ENCODE data around the gene PDLIM4.

Gene PDLIM4

GRCh38 chr5:132229236-132229635 is 28.3 kb upstream of the PDLIM4 start:
- H2AK5ac ChIP-seq (ENCODE audit: low read length): no peak overlapping the region
- no peak overlapping the region for H3K56ac ChIP-seq (ENCODE audit: low read length)
- H3K27me3 ChIP-seq (ENCODE audit: insufficient read depth, low read length, poor library complexity): no peaks in the 10 kb centered on the region
- H3K18ac ChIP-seq (ENCODE audit: low read length): no peak overlapping the region
- no peak overlapping the region for H3K4me3 ChIP-seq (ENCODE audit: low read length)
- H2BK5ac ChIP-seq (ENCODE audit: low read length): no peak overlapping the region
- H3K79me1 ChIP-seq (ENCODE audit: low read length): no peaks in the 10 kb centered on the region
- no peak overlapping the region for H3K9ac ChIP-seq (ENCODE audit: low read length)
- H3K4me2 ChIP-seq (ENCODE audit: low read length): no peak overlapping the region
- H4K8ac ChIP-seq (ENCODE audit: low read depth, low read length): no peak overlapping the region
- no peak overlapping the region for H2BK120ac ChIP-seq (ENCODE audit: low read depth, low read length)
- H3K4me1 ChIP-seq (ENCODE audit: control insufficient read depth, low read depth, low read length): peaks cover 2% of the 10 kb centered on the region
- no peaks in the 10 kb centered on the region for H3K79me2 ChIP-seq (ENCODE audit: control insufficient read depth, insufficient read depth, low read length)
- no peak overlapping the region for H3K27ac ChIP-seq (ENCODE audit: low read depth, low read length)
- no peak overlapping the region for H2BK15ac ChIP-seq (replicated peaks; ENCODE audit: low read depth)
- H4K5ac ChIP-seq (ENCODE audit: low read length): no peak overlapping the region
- H3K4ac ChIP-seq (ENCODE audit: low read depth, low read length): no peak overlapping the region
- DNase-seq: no peak
- H3K23ac ChIP-seq (ENCODE audit: low read length): no peak overlapping the region
- WGBS (ENCODE audit: extremely low coverage, insufficient coverage, low lambda C conversion rate): no CpG with 5 or more reads among the region's 5 CpGs
- no peaks in the 10 kb centered on the region for H3K36me3 ChIP-seq (ENCODE audit: control insufficient read depth, insufficient read depth, low read length)

GRCh38 chr5:132230871-132231270 is 26.6 kb upstream of the PDLIM4 start:
- Histone ChIP-seq H3K4ac (ENCODE audit: low read depth, low read length) (no peak overlapping the region), H3K36me3 (ENCODE audit: control insufficient read depth, insufficient read depth, low read length) (no peaks in the 10 kb centered on the region), H3K4me3 (ENCODE audit: low read length) (no peak overlapping the region), H3K27me3 (ENCODE audit: insufficient read depth, low read length, poor library complexity) (no peaks in the 10 kb centered on the region), H2BK15ac (replicated peaks; ENCODE audit: low read depth) (no peak overlapping the region), H3K23ac (ENCODE audit: low read length) (no peak overlapping the region), H3K18ac (ENCODE audit: low read length) (no peak overlapping the region), H3K4me2 (ENCODE audit: low read length) (no peak overlapping the region), H2BK120ac (ENCODE audit: low read depth, low read length) (no peak overlapping the region), H3K27ac (ENCODE audit: low read depth, low read length) (no peak overlapping the region), H2BK5ac (ENCODE audit: low read length) (no peak overlapping the region), H4K8ac (ENCODE audit: low read depth, low read length) (no peak overlapping the region), H4K5ac (ENCODE audit: low read length) (no peak overlapping the region), H3K9ac (ENCODE audit: low read length) (no peak overlapping the region), H3K56ac (ENCODE audit: low read length) (no peak overlapping the region), H3K79me1 (ENCODE audit: low read length) (no peaks in the 10 kb centered on the region), H2AK5ac (ENCODE audit: low read length) (no peak overlapping the region), H3K4me1 (ENCODE audit: control insufficient read depth, low read depth, low read length) (peaks cover 2% of the 10 kb centered on the region), H3K79me2 (ENCODE audit: control insufficient read depth, insufficient read depth, low read length) (no peaks in the 10 kb centered on the region)
- DNase-seq: no peak
- no CpG with 5 or more reads among the region's 9 CpGs for WGBS (ENCODE audit: extremely low coverage, insufficient coverage, low lambda C conversion rate)

DNA sequence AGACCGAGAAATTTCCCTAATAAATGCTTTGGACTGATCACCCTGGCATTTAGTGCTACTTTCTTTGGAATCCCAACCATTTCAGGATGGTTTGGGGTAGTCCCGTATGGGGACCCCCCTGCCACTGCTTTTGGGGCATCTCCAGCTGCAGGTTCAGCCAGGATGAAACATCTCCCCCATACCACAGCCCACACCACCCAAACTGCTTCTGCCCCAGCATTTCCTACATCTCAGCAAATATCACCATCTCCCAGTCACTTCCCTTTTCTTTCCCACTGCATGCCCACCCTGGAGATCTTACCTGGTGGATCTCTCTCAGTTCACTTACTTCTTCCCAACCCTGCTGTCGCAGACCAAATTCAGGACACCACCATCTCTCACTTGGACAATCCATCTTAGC is 25.0 kb upstream of the PDLIM4 start:
- Histone ChIP-seq H4K5ac (ENCODE audit: low read length) (no peak overlapping the region), H3K4ac (ENCODE audit: low read depth, low read length) (no peak overlapping the region), H3K27ac (ENCODE audit: low read depth, low read length) (no peak overlapping the region), H3K4me2 (ENCODE audit: low read length) (no peak overlapping the region), H3K27me3 (ENCODE audit: insufficient read depth, low read length, poor library complexity) (no peaks in the 10 kb centered on the region), H3K36me3 (ENCODE audit: control insufficient read depth, insufficient read depth, low read length) (no peaks in the 10 kb centered on the region), H4K8ac (ENCODE audit: low read depth, low read length) (no peak overlapping the region), H3K18ac (ENCODE audit: low read length) (no peak overlapping the region), H2AK5ac (ENCODE audit: low read length) (no peak overlapping the region), H3K79me2 (ENCODE audit: control insufficient read depth, insufficient read depth, low read length) (no peaks in the 10 kb centered on the region), H3K4me3 (ENCODE audit: low read length) (no peak overlapping the region), H3K56ac (ENCODE audit: low read length) (no peak overlapping the region), H3K4me1 (ENCODE audit: control insufficient read depth, low read depth, low read length) (no peaks in the 10 kb centered on the region), H2BK120ac (ENCODE audit: low read depth, low read length) (no peak overlapping the region), H2BK5ac (ENCODE audit: low read length) (no peak overlapping the region), H3K79me1 (ENCODE audit: low read length) (no peaks in the 10 kb centered on the region), H3K23ac (ENCODE audit: low read length) (no peak overlapping the region), H2BK15ac (replicated peaks; ENCODE audit: low read depth) (no peak overlapping the region), H3K9ac (ENCODE audit: low read length) (no peak overlapping the region)
- no CpG with 5 or more reads among the region's 3 CpGs for WGBS (ENCODE audit: extremely low coverage, insufficient coverage, low lambda C conversion rate)
- no peak for DNase-seq

DNA sequence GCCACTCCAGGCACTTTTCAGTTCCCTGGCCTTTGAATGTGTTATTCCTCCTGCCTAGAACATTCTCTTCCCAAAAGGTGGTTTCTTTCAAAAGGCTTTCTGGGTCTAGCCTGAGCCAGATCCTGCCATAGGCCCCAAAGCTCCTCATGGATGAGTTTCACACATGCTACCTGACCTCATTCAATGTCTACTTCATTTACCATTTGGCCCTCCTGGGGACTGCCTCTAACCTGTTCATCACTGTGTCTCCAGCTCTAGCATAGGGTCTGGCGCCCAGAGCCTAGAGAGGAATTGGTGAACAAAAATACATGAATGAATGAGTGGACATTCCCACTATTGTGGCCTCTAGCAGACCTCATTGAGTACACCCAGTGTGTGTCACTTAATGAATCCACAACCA is 24.4 kb upstream of the PDLIM4 start:
- Histone ChIP-seq H2AK5ac (ENCODE audit: low read length) (no peak overlapping the region), H3K79me2 (ENCODE audit: control insufficient read depth, insufficient read depth, low read length) (no peaks in the 10 kb centered on the region), H3K4me3 (ENCODE audit: low read length) (no peak overlapping the region), H3K27me3 (ENCODE audit: insufficient read depth, low read length, poor library complexity) (no peaks in the 10 kb centered on the region), H3K4me1 (ENCODE audit: control insufficient read depth, low read depth, low read length) (no peaks in the 10 kb centered on the region), H3K18ac (ENCODE audit: low read length) (no peak overlapping the region), H4K5ac (ENCODE audit: low read length) (no peak overlapping the region), H3K4me2 (ENCODE audit: low read length) (no peak overlapping the region), H3K23ac (ENCODE audit: low read length) (no peak overlapping the region), H2BK15ac (replicated peaks; ENCODE audit: low read depth) (no peak overlapping the region), H3K4ac (ENCODE audit: low read depth, low read length) (no peak overlapping the region), H3K56ac (ENCODE audit: low read length) (no peak overlapping the region), H3K36me3 (ENCODE audit: control insufficient read depth, insufficient read depth, low read length) (no peaks in the 10 kb centered on the region), H3K79me1 (ENCODE audit: low read length) (no peaks in the 10 kb centered on the region), H3K9ac (ENCODE audit: low read length) (no peak overlapping the region), H2BK5ac (ENCODE audit: low read length) (no peak overlapping the region), H4K8ac (ENCODE audit: low read depth, low read length) (no peak overlapping the region), H3K27ac (ENCODE audit: low read depth, low read length) (no peak overlapping the region), H2BK120ac (ENCODE audit: low read depth, low read length) (no peak overlapping the region)
- no peak for DNase-seq
- no CpG with 5 or more reads among the region's 1 CpG for WGBS (ENCODE audit: extremely low coverage, insufficient coverage, low lambda C conversion rate)

GRCh38 chr5:132233811-132234683 is 23.4 kb upstream of the PDLIM4 start:
- Histone ChIP-seq H2AK5ac (ENCODE audit: low read length) (no peak overlapping the region), H3K79me1 (ENCODE audit: low read length) (no peaks in the 10 kb centered on the region), H3K79me2 (ENCODE audit: control insufficient read depth, insufficient read depth, low read length) (no peaks in the 10 kb centered on the region)

GRCh38 chr5:132234684-132235062 is 22.8 kb upstream of the PDLIM4 start:
- Histone ChIP-seq H3K79me2 (ENCODE audit: control insufficient read depth, insufficient read depth, low read length) (no peaks in the 10 kb centered on the region), H2BK5ac (ENCODE audit: low read length) (no peak overlapping the region), H4K8ac (ENCODE audit: low read depth, low read length) (no peak overlapping the region), H3K9ac (ENCODE audit: low read length) (no peak overlapping the region), H2AK5ac (ENCODE audit: low read length) (no peak overlapping the region), H3K79me1 (ENCODE audit: low read length) (no peaks in the 10 kb centered on the region), H3K18ac (ENCODE audit: low read length) (no peak overlapping the region), H2BK120ac (ENCODE audit: low read depth, low read length) (no peak overlapping the region), H4K5ac (ENCODE audit: low read length) (no peak overlapping the region), H3K36me3 (ENCODE audit: control insufficient read depth, insufficient read depth, low read length) (no peaks in the 10 kb centered on the region), H3K27ac (ENCODE audit: low read depth, low read length) (no peak overlapping the region), H2BK15ac (replicated peaks; ENCODE audit: low read depth) (no peak overlapping the region), H3K23ac (ENCODE audit: low read length) (no peak overlapping the region), H3K27me3 (ENCODE audit: insufficient read depth, low read length, poor library complexity) (no peaks in the 10 kb centered on the region), H3K4me1 (ENCODE audit: control insufficient read depth, low read depth, low read length) (no peaks in the 10 kb centered on the region), H3K4me2 (ENCODE audit: low read length) (no peak overlapping the region), H3K4me3 (ENCODE audit: low read length) (no peak overlapping the region), H3K56ac (ENCODE audit: low read length) (no peak overlapping the region), H3K4ac (ENCODE audit: low read depth, low read length) (no peak overlapping the region)
- WGBS (ENCODE audit: extremely low coverage, insufficient coverage, low lambda C conversion rate): no CpG with 5 or more reads among the region's 2 CpGs
- DNase-seq: no peak

More at GRCh38 chr5:132233811-132234683, 23.4 kb upstream of the PDLIM4 start:
- no peak overlapping the region for H3K27ac ChIP-seq (ENCODE audit: low read depth, low read length)
- H4K5ac ChIP-seq (ENCODE audit: low read length): no peak overlapping the region
- no peaks in the 10 kb centered on the region for H3K4me1 ChIP-seq (ENCODE audit: control insufficient read depth, low read depth, low read length)
- H3K4ac ChIP-seq (ENCODE audit: low read depth, low read length): no peak overlapping the region
- H2BK5ac ChIP-seq (ENCODE audit: low read length): no peak overlapping the region
- H3K23ac ChIP-seq (ENCODE audit: low read length): no peak overlapping the region
- H2BK120ac ChIP-seq (ENCODE audit: low read depth, low read length): no peak overlapping the region
- no peak for DNase-seq
- no peak overlapping the region for H3K18ac ChIP-seq (ENCODE audit: low read length)
- no peak overlapping the region for H4K8ac ChIP-seq (ENCODE audit: low read depth, low read length)
- no peak overlapping the region for H3K4me2 ChIP-seq (ENCODE audit: low read length)
- WGBS (ENCODE audit: extremely low coverage, insufficient coverage, low lambda C conversion rate): no CpG with 5 or more reads among the region's 7 CpGs
- no peak overlapping the region for H3K56ac ChIP-seq (ENCODE audit: low read length)
- no peak overlapping the region for H2BK15ac ChIP-seq (replicated peaks; ENCODE audit: low read depth)
- no peaks in the 10 kb centered on the region for H3K36me3 ChIP-seq (ENCODE audit: control insufficient read depth, insufficient read depth, low read length)
- H3K27me3 ChIP-seq (ENCODE audit: insufficient read depth, low read length, poor library complexity): no peaks in the 10 kb centered on the region
- no peak overlapping the region for H3K4me3 ChIP-seq (ENCODE audit: low read length)
- H3K9ac ChIP-seq (ENCODE audit: low read length): no peak overlapping the region
